MM.1S (cell line): ENCODE results near the gene MROH7.

Experiments used
- DNase-seq: peaks from one replicate; pipeline ENCODE4 v3.0.0-alpha.2; 2015
- H2AFZ ChIP-seq: fragments of 300-600 bp; sonication (generic); 2 replicates; pipeline ENCODE4 v1.6.0; 2016; ENCODE audit warnings: antibody characterized with exemption, low read length
- H3F3A ChIP-seq: fragments of 300-600 bp; sonication (generic); 2 replicates; pipeline ENCODE4 v1.6.1; 2016; ENCODE audit warnings: mild to moderate bottlenecking, antibody characterized with exemption, low read length, moderate library complexity, mixed read lengths; ENCODE audit not compliant: insufficient read depth
- H3K27ac ChIP-seq: fragments of 300-600 bp; sonication (generic); 2 replicates; pipeline ENCODE4 v1.5.1; 2016; ENCODE audit warnings: mild to moderate bottlenecking, low read length
- H3K27me3 ChIP-seq: fragments of 300-600 bp; sonication (generic); replicated peaks from 2 replicates; pipeline ENCODE4 v1.6.0; 2016; ENCODE audit warnings: low read length; ENCODE audit not compliant: insufficient read depth
- H3K36me3 ChIP-seq: fragments of 300-600 bp; sonication (generic); replicated peaks from 2 replicates; pipeline ENCODE4 v1.6.1; 2016; ENCODE audit warnings: mild to moderate bottlenecking, low read length, mixed read lengths; ENCODE audit not compliant: insufficient read depth
- H3K4me1 ChIP-seq: fragments of 300-600 bp; sonication (generic); 2 replicates; pipeline ENCODE4 v1.6.1; 2016; ENCODE audit warnings: low read length, mixed read lengths
- H3K4me2 ChIP-seq: fragments of 300-600 bp; sonication (generic); 2 replicates; pipeline ENCODE4 v1.6.0; 2016; ENCODE audit warnings: low read depth, low read length
- H3K4me3 ChIP-seq: fragments of 300-600 bp; sonication (generic); 2 replicates; pipeline ENCODE4 v1.5.1; 2016; ENCODE audit warnings: low read length, mixed read lengths
- H3K79me2 ChIP-seq: fragments of 300-600 bp; sonication (generic); 2 replicates; pipeline ENCODE4 v1.6.1; 2016; ENCODE audit warnings: mixed run types, low read length, mixed read lengths
- H3K9ac ChIP-seq: fragments of 300-600 bp; sonication (generic); 2 replicates; pipeline ENCODE4 v1.6.1; 2016; ENCODE audit warnings: low read length, mixed read lengths
- H3K9me2 ChIP-seq: fragments of 300-600 bp; sonication (generic); replicated peaks from 2 replicates; pipeline ENCODE4 v1.6.1; 2016; ENCODE audit warnings: mild to moderate bottlenecking, low read length, mixed read lengths; ENCODE audit not compliant: insufficient read depth
- H3K9me3 ChIP-seq: fragments of 300-600 bp; sonication (generic); replicated peaks from 2 replicates; pipeline ENCODE4 v1.6.1; 2016; ENCODE audit warnings: mild to moderate bottlenecking, low read length, mixed read lengths; ENCODE audit not compliant: insufficient read depth
- H4K20me1 ChIP-seq: fragments of 300-600 bp; sonication (generic); 2 replicates; pipeline ENCODE4 v1.6.1; 2016; ENCODE audit warnings: mild to moderate bottlenecking, low read length, moderate library complexity, mixed read lengths; ENCODE audit not compliant: insufficient read depth
- CTCF ChIP-seq: fragments of 300-600 bp; sonication (generic); IDR thresholded peaks from 2 replicates; pipeline ENCODE4 v1.5.1; 2016; ENCODE audit warnings: antibody characterized with exemption, low read length, mixed read lengths
- EZH2 ChIP-seq: fragments of 300-600 bp; sonication (generic); optimal IDR thresholded peaks from 2 replicates; pipeline ENCODE3; 2017; ENCODE audit warnings: low read depth, mild to moderate bottlenecking, antibody characterized with exemption, low read length, mixed read lengths
- EZH2phosphoT487 ChIP-seq: fragments of 300-600 bp; sonication (generic); IDR thresholded peaks from 2 replicates; pipeline ENCODE4 v1.6.1; 2018; ENCODE audit warnings: antibody characterized with exemption, low read length

Gene MROH7

GRCh38 chr1:54748094-54748835 is 106.7 kb downstream of the MROH7 start:
- no peaks in the 10 kb centered on the region for H3F3A ChIP-seq
- H3K4me1 ChIP-seq, result no peaks in the 10 kb centered on the region
- no peak overlapping the region for H2AFZ ChIP-seq
- no peaks in the 10 kb centered on the region for H3K79me2 ChIP-seq
- H3K27ac ChIP-seq, result no peak overlapping the region
- H3K27me3 ChIP-seq, result no peaks in the 10 kb centered on the region
- TF ChIP-seq EZH2phosphoT487, result no peak
- TF ChIP-seq CTCF, result no peak
- no peak for TF ChIP-seq EZH2
- DNase-seq, result no peak
- no peak overlapping the region for H3K4me2 ChIP-seq
- H3K9me2 ChIP-seq, result no peaks in the 10 kb centered on the region
- H3K9ac ChIP-seq, result no peak overlapping the region
- H3K9me3 ChIP-seq, result no peaks in the 10 kb centered on the region
- no peaks in the 10 kb centered on the region for H3K36me3 ChIP-seq
- no peak overlapping the region for H3K4me3 ChIP-seq
- no peaks in the 10 kb centered on the region for H4K20me1 ChIP-seq

GRCh38 chr1:54750596-54750995 is 109.0 kb downstream of the MROH7 start:
- Histone ChIP-seq H3K4me3 (no peak overlapping the region), H3K36me3 (no peaks in the 10 kb centered on the region), H2AFZ (no peak overlapping the region), H3K4me1 (no peaks in the 10 kb centered on the region), H3K27ac (no peak overlapping the region), H4K20me1 (no peaks in the 10 kb centered on the region), H3K4me2 (no peak overlapping the region), H3K79me2 (no peaks in the 10 kb centered on the region), H3F3A (no peaks in the 10 kb centered on the region), H3K9me3 (no peaks in the 10 kb centered on the region), H3K9ac (no peak overlapping the region), H3K27me3 (no peaks in the 10 kb centered on the region), H3K9me2 (no peaks in the 10 kb centered on the region)
- no peak for TF ChIP-seq EZH2
- no peak for TF ChIP-seq EZH2phosphoT487
- TF ChIP-seq CTCF, result no peak
- DNase-seq, result no peak

- no peak overlapping the region for H2AFZ ChIP-seq
- H3K9me2 ChIP-seq, result no peaks in the 10 kb centered on the region
- no peaks in the 10 kb centered on the region for H3K79me2 ChIP-seq
- H3K4me2 ChIP-seq, result no peak overlapping the region
- H3K4me3 ChIP-seq, result no peak overlapping the region
- DNase-seq, result no peak
- H3K36me3 ChIP-seq, result no peaks in the 10 kb centered on the region
- H3K27ac ChIP-seq, result no peak overlapping the region
- no peaks in the 10 kb centered on the region for H3K27me3 ChIP-seq
- H4K20me1 ChIP-seq, result no peaks in the 10 kb centered on the region
- no peaks in the 10 kb centered on the region for H3F3A ChIP-seq
- TF ChIP-seq CTCF, result no peak
- no peak for TF ChIP-seq EZH2
- no peak for TF ChIP-seq EZH2phosphoT487
- no peak overlapping the region for H3K9ac ChIP-seq
- H3K4me1 ChIP-seq, result no peaks in the 10 kb centered on the region
- H3K9me3 ChIP-seq, result no peaks in the 10 kb centered on the region
Observed at GRCh38 chr1:54751426-54751825, 109.8 kb downstream of the MROH7 start.
